Parathyroid adenoma (tissue), 2 donors: ENCODE data around the gene SPATS2.

Experiments
- H2AFZ ChIP-seq: fragments of 300-600 bp; sonication (generic); one replicate; pipeline ENCODE4 v1.7.0; 2017; ENCODE audit warnings: antibody characterized with exemption, mild to moderate bottlenecking
- H3K27ac ChIP-seq: fragments of 300-600 bp; sonication (generic); one replicate; pipeline ENCODE4 v1.7.0; 2017
- H3K27me3 ChIP-seq: fragments of 300-600 bp; sonication (generic); one replicate; pipeline ENCODE4 v1.7.0; 2017; ENCODE audit warnings: low read length; ENCODE audit not compliant: control insufficient read depth, insufficient read depth
- H3K36me3 ChIP-seq: fragments of 300-600 bp; sonication (generic); one replicate; pipeline ENCODE4 v1.7.0; 2017; ENCODE audit warnings: low read length; ENCODE audit not compliant: control insufficient read depth, insufficient read depth
- H3K4me1 ChIP-seq: fragments of 300-600 bp; sonication (generic); one replicate; pipeline ENCODE4 v1.7.0; 2017; ENCODE audit warnings: control low read depth
- H3K4me2 ChIP-seq: fragments of 300-600 bp; sonication (generic); one replicate; pipeline ENCODE4 v1.7.0; 2017; ENCODE audit warnings: low read length
- H3K4me3 ChIP-seq: fragments of 300-600 bp; sonication (generic); one replicate; pipeline ENCODE4 v1.7.0; 2017; ENCODE audit warnings: low read depth, low read length
- H3K79me2 ChIP-seq: fragments of 300-600 bp; sonication (generic); one replicate; pipeline ENCODE4 v1.7.0; 2017; ENCODE audit warnings: control low read depth
- H3K9ac ChIP-seq: fragments of 300-600 bp; sonication (generic); one replicate; pipeline ENCODE4 v1.7.0; 2017; ENCODE audit warnings: mild to moderate bottlenecking
- H3K9me3 ChIP-seq: fragments of 300-600 bp; sonication (generic); one replicate; pipeline ENCODE4 v1.7.0; 2017; ENCODE audit warnings: low read length; ENCODE audit not compliant: control insufficient read depth
- CTCF ChIP-seq: fragments of 300-600 bp; sonication (generic); IDR thresholded peaks from one replicate; pipeline ENCODE4 v1.7.0; 2017; ENCODE audit warnings: antibody characterized with exemption, mild to moderate bottlenecking
- donor health status: primary hyperparathyroidism.

Gene SPATS2

GRCh38 chr12:49342914-49343731 lies 24.1 kb upstream of the SPATS2 start:
- no peaks in the 10 kb centered on the region for H3K36me3 ChIP-seq
- no peaks in the 10 kb centered on the region for H3K79me2 ChIP-seq
- H3K4me1 ChIP-seq = peaks cover 28% of the 10 kb centered on the region
- no peak overlapping the region for H3K9ac ChIP-seq
- H3K4me3 ChIP-seq = peak overlapping the region; percentile 25
- H3K27me3 ChIP-seq = no peaks in the 10 kb centered on the region
- no peak for TF ChIP-seq CTCF
- peak overlapping the region; percentile 46 for H3K4me2 ChIP-seq
- peak overlapping the region; percentile 77 for H2AFZ ChIP-seq
- no peaks in the 10 kb centered on the region for H3K9me3 ChIP-seq
- no peak overlapping the region for H3K27ac ChIP-seq

GRCh38 chr12:49344486-49345050 lies 22.7 kb upstream of the SPATS2 start:
- Histone ChIP-seq H3K4me1 (peaks cover 28% of the 10 kb centered on the region), H3K79me2 (no peaks in the 10 kb centered on the region), H3K4me3 (peak overlapping the region; percentile 50), H3K9me3 (no peaks in the 10 kb centered on the region), H3K9ac (no peak overlapping the region), H2AFZ (peak overlapping the region; percentile 85), H3K36me3 (no peaks in the 10 kb centered on the region), H3K27me3 (no peaks in the 10 kb centered on the region), H3K27ac (no peak overlapping the region), H3K4me2 (peak overlapping the region; percentile 73)
- TF ChIP-seq CTCF = no peak

GRCh38 chr12:49345051-49345824 lies 22.0 kb upstream of the SPATS2 start:
- H3K27me3 ChIP-seq = no peaks in the 10 kb centered on the region

More at GRCh38 chr12:49345051-49345824, 22.0 kb upstream of the SPATS2 start:
- TF ChIP-seq CTCF = no peak
- peaks cover 28% of the 10 kb centered on the region for H3K4me1 ChIP-seq
- H3K4me3 ChIP-seq = peak overlapping the region; percentile 50
- peak overlapping the region; percentile 85 for H2AFZ ChIP-seq
- H3K4me2 ChIP-seq = peak overlapping the region; percentile 73
- no peaks in the 10 kb centered on the region for H3K79me2 ChIP-seq
- H3K9ac ChIP-seq = no peak overlapping the region
- H3K27ac ChIP-seq = no peak overlapping the region
- H3K9me3 ChIP-seq = no peaks in the 10 kb centered on the region
- H3K36me3 ChIP-seq = no peaks in the 10 kb centered on the region
